Neural crest cell (in vitro differentiated cells): Measurements from ENCODE around the gene STK17B. TPM values are rescaled to one million over a fixed set of nuclear protein-coding genes. Genes with fewer than 3 reads are reported as not detected.

Experiments
- DNase-seq: peaks from one replicate; pipeline ENCODE4 v3.0.0; 2021; ENCODE audit warnings: low read depth, mixed read lengths, low spot score
- H3K27ac Mint-ChIP-seq: one replicate; pipeline ENCODE4 v1.8.0; 2021; ENCODE audit warnings: mild to moderate bottlenecking, mixed read lengths; ENCODE audit not compliant: unreplicated experiment
- H3K27me3 Mint-ChIP-seq: 2 replicates; pipeline ENCODE4 v1.8.0; 2021; ENCODE audit warnings: low read depth, mild to moderate bottlenecking, mixed read lengths
- H3K36me3 Mint-ChIP-seq: 2 replicates; pipeline ENCODE4 v1.8.0; 2021; ENCODE audit warnings: low read depth, mild to moderate bottlenecking, mixed read lengths
- H3K4me1 Mint-ChIP-seq: 2 replicates; pipeline ENCODE4 v1.8.0; 2021; ENCODE audit warnings: mixed read lengths
- H3K4me3 Mint-ChIP-seq: one replicate; pipeline ENCODE4 v1.8.0; 2021; ENCODE audit warnings: mild to moderate bottlenecking, mixed read lengths
- H3K9me3 Mint-ChIP-seq: 2 replicates; pipeline ENCODE4 v1.8.0; 2021; ENCODE audit warnings: mixed read lengths
- CTCF ChIP-seq: fragments of 200-600 bp; sonication (generic); conservative IDR thresholded peaks from 2 replicates; pipeline ENCODE4 v1.5.0; 2021; ENCODE audit warnings: antibody characterized with exemption, mild to moderate bottlenecking
- total RNA-seq: library from RNA; stranded (reverse); gene quantifications from 2 replicates; pipeline ENCODE4 v1.2.1, GENCODE V29; 2021

STK17B gene
- total RNA-seq, 1 donor from 2014 or later: 7.3 TPM

GRCh38 chr2:196184921-196185320 lies 13.5 kb upstream of the STK17B start:
- DNase-seq: no peak
- H3K4me1 Mint-ChIP-seq: no peaks in the 10 kb centered on the region

GRCh38 chr2:196183528-196184231 lies 12.3 kb upstream of the STK17B start:
- Mint-ChIP-seq H3K4me3 (no peak overlapping the region), H3K9me3 (peaks cover 4% of the 10 kb centered on the region), H3K4me1 (no peaks in the 10 kb centered on the region), H3K27me3 (no peaks in the 10 kb centered on the region), H3K36me3 (no peaks in the 10 kb centered on the region), H3K27ac (no peak overlapping the region)
- TF ChIP-seq CTCF: no peak
- DNase-seq: no peak

More at GRCh38 chr2:196184921-196185320, 13.5 kb upstream of the STK17B start:
- no peak for TF ChIP-seq CTCF
- Mint-ChIP-seq H3K9me3 (peaks cover 2% of the 10 kb centered on the region), H3K36me3 (no peaks in the 10 kb centered on the region), H3K4me3 (no peak overlapping the region), H3K27ac (no peak overlapping the region), H3K27me3 (no peaks in the 10 kb centered on the region)

- Mint-ChIP-seq H3K27me3 (no peaks in the 10 kb centered on the region), H3K9me3 (peaks cover 4% of the 10 kb centered on the region), H3K27ac (no peak overlapping the region), H3K4me3 (no peak overlapping the region), H3K36me3 (no peaks in the 10 kb centered on the region), H3K4me1 (no peaks in the 10 kb centered on the region)
- DNase-seq: no peak
- no peak for TF ChIP-seq CTCF
These were observed 11.7 kb upstream of the STK17B start for GRCh38 chr2:196183172-196183473.

- TF ChIP-seq CTCF: no peak
- Mint-ChIP-seq H3K36me3 (no peaks in the 10 kb centered on the region), H3K4me3 (no peak overlapping the region), H3K27me3 (no peaks in the 10 kb centered on the region), H3K27ac (no peak overlapping the region), H3K9me3 (peaks cover 4% of the 10 kb centered on the region), H3K4me1 (no peaks in the 10 kb centered on the region)
- no peak for DNase-seq
These were observed 11.2 kb upstream of the STK17B start for GRCh38 chr2:196182439-196183171.

GRCh38 chr2:196181484-196181883 lies 10.1 kb upstream of the STK17B start:
- no peak for TF ChIP-seq CTCF
- Mint-ChIP-seq H3K4me1 (no peaks in the 10 kb centered on the region), H3K9me3 (peaks cover 3% of the 10 kb centered on the region), H3K27me3 (no peaks in the 10 kb centered on the region), H3K27ac (no peak overlapping the region), H3K4me3 (no peak overlapping the region), H3K36me3 (no peaks in the 10 kb centered on the region)
- DNase-seq: no peak
